Activated CD4-positive, CD25-positive, alpha-beta regulatory T cell treated with anti-CD3 and anti-CD28 coated beads, Interleukin-2, amount 50 U/mL, for 72 hours (primary cell): ENCODE measurements around the gene SIK2.

Experiments
- DNase-seq: peaks from one replicate; pipeline ENCODE4 v3.0.0; 2021

The SIK2 gene

DNA sequence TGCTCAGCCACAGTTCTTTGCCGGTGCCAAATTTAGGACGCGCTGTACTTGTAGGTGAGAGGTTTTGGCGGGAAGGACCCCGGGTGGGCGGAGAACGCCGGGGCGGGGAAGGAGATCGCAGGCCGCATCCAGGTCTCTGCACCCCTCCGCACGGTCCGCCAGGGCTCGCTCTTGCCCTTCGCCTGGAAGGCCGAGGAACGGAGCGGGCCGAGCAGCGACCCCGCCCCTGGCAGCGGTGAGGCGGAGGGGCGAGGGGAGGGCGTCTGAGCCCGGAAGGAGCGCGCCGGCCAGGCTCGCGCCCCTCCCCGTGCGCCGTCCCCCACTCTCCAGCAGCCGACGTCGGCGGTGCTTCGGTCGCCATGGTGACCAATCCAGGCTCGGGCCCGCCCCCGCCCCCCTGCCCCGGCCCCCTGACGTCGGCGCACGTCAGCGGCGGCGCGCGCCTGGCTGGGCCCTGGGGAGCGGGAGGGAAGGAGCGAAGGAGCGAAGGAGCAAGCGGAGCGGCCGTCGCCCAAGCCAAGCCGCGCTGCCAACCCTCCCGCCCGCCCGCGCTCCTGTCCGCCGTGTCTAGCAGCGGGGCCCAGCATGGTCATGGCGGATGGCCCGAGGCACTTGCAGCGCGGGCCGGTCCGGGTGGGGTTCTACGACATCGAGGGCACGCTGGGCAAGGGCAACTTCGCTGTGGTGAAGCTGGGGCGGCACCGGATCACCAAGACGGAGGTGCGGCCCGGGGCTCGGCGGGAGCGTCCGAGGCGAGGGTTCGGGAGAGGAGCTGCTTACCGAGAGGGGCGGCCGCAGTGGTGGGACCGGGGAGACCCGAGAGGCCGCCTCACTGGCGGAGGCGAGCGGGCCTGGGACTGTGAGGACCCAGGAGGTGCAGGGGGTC, at the start of gene SIK2:
TSS of gene SIK2 (plus strand) at position 471 of the 886 bp plus-strand sequence. CDS start at position 586, 115 bp downstream.
- DNase-seq = peak; percentile 77

- no peak for DNase-seq
Observed at GRCh38 chr11:111554532-111554931, 47.7 kb upstream of the SIK2 start.

- no peak for DNase-seq
Observed at GRCh38 chr11:111555255-111555654, 47.0 kb upstream of the SIK2 start.

GRCh38 chr11:111557425-111558111, 44.7 kb upstream of the SIK2 start:
- no peak for DNase-seq

DNA sequence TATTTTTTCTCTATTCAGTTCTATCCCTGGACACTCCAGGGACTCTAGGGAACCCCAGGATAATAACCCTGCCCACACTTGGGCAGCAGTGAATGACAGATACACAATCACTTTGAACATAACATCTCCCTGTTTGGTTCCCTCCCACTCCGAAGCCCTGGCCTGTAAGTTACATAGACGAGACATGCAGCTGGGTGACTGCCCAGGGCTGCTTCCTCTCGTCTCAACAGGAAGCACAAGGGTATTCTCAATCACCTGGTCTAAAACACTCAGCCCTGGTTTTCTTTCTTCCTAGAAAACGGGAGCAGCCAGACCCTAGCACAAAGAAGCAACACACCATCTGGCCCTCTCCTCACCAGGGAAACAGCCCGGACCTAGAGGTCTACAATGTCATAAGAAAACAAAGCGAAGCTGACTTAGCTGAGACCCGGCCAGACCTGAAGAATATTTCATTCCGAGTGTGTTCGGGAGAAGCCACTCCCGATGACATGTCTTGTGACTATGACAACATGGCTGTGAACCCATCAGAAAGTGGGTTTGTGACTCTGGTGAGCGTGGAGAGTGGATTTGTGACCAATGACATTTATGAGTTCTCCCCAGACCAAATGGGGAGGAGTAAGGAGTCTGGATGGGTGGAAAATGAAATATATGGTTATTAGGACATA, 42.3 kb upstream of the SIK2 start:
- no peak for DNase-seq

- no peak for DNase-seq
Observed at GRCh38 chr11:111560800-111561199, 41.4 kb upstream of the SIK2 start.

- DNase-seq = no peak
Observed at GRCh38 chr11:111561306-111561705, 40.9 kb upstream of the SIK2 start.

GRCh38 chr11:111561791-111562325, 40.4 kb upstream of the SIK2 start:
- DNase-seq = no peak

- no peak for DNase-seq
Observed at GRCh38 chr11:111562692-111563389, 39.4 kb upstream of the SIK2 start.

- DNase-seq = peak; percentile 56
Observed at GRCh38 chr11:111565114-111565720, 37.0 kb upstream of the SIK2 start.

GRCh38 chr11:111566324-111566723, 35.9 kb upstream of the SIK2 start:
- no peak for DNase-seq

GRCh38 chr11:111569476-111569875, 32.8 kb upstream of the SIK2 start:
- DNase-seq = no peak

DNA sequence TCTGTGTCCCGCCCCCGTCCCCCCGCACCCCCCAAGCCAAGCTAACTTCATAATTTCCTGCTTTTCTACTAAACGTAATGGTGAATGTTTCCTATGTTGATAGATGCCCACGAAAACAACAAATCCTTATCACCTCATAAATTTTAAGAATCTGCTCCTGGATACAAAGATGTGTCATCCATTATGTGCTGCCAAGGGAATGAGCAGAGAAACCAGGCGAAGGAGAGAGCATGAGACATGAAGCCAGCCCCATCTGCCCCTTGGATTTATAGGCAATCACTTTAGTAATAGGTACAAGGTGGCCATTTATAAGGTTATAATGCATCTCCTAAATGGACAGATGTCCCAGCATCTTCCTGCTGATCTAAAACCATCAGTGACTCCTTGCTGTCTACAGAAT, 31.5 kb upstream of the SIK2 start:
- DNase-seq = no peak

GRCh38 chr11:111571829-111572501, 30.3 kb upstream of the SIK2 start:
- DNase-seq = no peak

DNA sequence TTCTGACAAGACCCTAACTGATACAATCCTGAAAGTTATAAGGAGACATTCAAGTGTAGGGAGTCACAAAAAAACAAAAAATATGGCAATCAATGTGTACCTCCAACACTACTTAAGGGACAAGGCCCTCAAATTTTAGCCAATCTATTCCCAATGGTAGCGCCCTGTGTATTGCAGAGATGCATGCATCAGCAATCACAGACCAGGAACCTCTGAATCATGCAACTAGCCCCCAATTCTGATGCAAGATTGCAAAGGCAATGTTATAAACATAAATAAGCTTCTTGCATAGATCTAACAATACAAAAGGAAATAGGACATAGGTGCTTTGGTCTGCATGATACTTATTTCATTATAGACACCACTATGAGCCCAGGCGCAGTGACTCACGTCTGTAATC, 29.7 kb upstream of the SIK2 start:
- no peak for DNase-seq

- no peak for DNase-seq
Observed at GRCh38 chr11:111573821-111574249, 28.4 kb upstream of the SIK2 start.

- no peak for DNase-seq
Observed at GRCh38 chr11:111574373-111575225, 27.6 kb upstream of the SIK2 start.

DNA sequence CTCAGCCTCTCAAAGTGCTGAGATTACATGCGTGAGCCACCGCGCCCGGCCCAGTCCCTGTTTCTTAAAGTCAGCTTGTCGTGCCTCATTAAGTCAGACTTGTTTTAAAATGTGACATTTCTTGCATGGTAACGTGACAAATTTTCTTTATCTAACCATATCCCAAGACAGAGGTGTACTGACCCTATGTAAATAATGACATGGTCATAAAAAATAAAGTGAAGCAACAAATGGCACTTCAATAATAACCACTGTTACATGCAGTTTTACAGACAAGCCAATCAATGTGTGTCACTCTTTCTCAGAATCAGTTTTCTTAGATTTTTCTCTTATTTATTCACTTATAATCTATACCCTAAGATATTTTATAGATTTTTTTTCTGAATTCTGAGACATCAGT, 26.5 kb upstream of the SIK2 start:
- no peak for DNase-seq

- DNase-seq = no peak
Observed at GRCh38 chr11:111577821-111578220, 24.4 kb upstream of the SIK2 start.

DNA sequence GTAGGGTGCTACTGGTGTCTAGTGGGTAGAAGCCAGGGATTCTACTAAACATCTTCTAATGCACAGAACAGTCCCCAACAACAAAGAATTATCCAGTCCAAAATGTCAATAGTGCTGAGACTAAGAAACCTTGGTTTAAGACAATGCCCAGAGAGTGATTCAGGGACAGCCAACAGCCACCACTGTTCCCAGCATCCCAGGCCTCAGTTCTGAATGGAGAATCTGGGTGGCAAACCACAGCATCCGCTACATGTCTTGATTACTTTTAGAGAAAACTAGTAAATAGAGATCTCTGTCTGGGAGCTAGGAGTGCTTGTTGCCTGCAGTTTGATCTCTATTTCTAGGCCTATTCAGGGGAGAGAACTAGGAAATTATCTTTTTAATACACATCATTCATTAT, 20.9 kb upstream of the SIK2 start:
- no peak for DNase-seq

- no peak for DNase-seq
Observed at GRCh38 chr11:111582163-111582562, 20.1 kb upstream of the SIK2 start.
